Upper lobe of right lung (tissue), 1 donor: ENCODE results near the gene PDE2A. TPM values are rescaled to one million over a fixed set of nuclear protein-coding genes. Genes with fewer than 3 reads are reported as not detected.

Experiments used
- ATAC-seq: fragments of 200-7000 bp; cut with Tn5 transposase; one replicate; pipeline ENCODE4 v1.9.1; 2020; ENCODE audit warnings: mild to moderate bottlenecking, moderate library complexity
- DNase-seq: peaks from one replicate; pipeline ENCODE4 v3.0.0-alpha.2; 2020
- H3K27ac ChIP-seq: fragments of 200-600 bp; one replicate; pipeline ENCODE4 v1.8.0; 2022
- H3K27me3 ChIP-seq: fragments of 200-600 bp; one replicate; pipeline ENCODE4 v1.8.0; 2022; ENCODE audit warnings: mild to moderate bottlenecking
- H3K36me3 ChIP-seq: fragments of 200-600 bp; one replicate; pipeline ENCODE4 v1.8.0; 2022
- H3K4me1 ChIP-seq: fragments of 200-600 bp; one replicate; pipeline ENCODE4 v1.8.0; 2022
- H3K4me3 ChIP-seq: fragments of 200-600 bp; one replicate; pipeline ENCODE4 v1.8.0; 2022; ENCODE audit warnings: mild to moderate bottlenecking
- H3K9me3 ChIP-seq: fragments of 200-600 bp; one replicate; pipeline ENCODE4 v1.8.0; 2022
- intact Hi-C: fragments of 100-400 bp; cut with DNase I; formaldehyde crosslinking; loops from one replicate; pipeline ENCODE4 v1.11.0; 2022
- total RNA-seq: library from RNA; stranded (reverse); fragmentation: NEBNext Ultra II Directional; extraction: Animal tissue kit (Norgen Biotek cat#: 25700); gene quantifications from one replicate; pipeline ENCODE4 v1.2.1, GENCODE V29; 2021
- TF ChIP-seq, protein P1 (sequence below): fragments of 200-600 bp; IDR thresholded peaks from one replicate; pipeline ENCODE4 v1.8.0; 2022; ENCODE audit warnings: antibody characterized with exemption
- donor health status: DM: no; HTN: yes; CAD: no; lungs with severe emphysema.

PDE2A gene
- total RNA-seq, 1 donor from 2014 or later, result 27.3 TPM

DNA sequence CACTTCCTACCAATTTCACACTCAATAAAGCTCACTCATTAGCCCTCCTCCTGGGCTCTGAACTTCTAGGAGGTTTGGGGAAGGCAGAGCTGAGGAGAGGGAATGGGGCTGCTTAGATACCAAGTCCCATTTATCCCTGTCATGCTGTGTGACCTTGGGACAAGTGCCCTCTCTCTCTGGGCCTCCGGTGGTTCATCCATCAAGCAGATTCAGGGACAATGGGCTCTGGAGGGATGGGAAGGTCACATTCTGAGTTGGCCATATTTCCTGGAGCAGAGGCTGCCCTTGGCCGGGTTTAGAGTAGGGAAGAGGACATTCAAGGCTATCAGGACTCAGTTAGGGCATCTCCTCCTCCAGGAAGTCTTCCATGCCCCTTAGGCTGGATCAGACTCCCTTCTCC lies 66.7 kb downstream of the PDE2A start:
- Histone ChIP-seq H3K27ac (no peak overlapping the region), H3K4me1 (peaks cover 3% of the 10 kb centered on the region), H3K36me3 (no peaks in the 10 kb centered on the region), H3K27me3 (no peaks in the 10 kb centered on the region), H3K9me3 (no peaks in the 10 kb centered on the region), H3K4me3 (no peak overlapping the region)
- intact Hi-C loops, result no loop called here
- DNase-seq, result no peak
- no peak for ATAC-seq
- TF ChIP-seq, protein P1, sequence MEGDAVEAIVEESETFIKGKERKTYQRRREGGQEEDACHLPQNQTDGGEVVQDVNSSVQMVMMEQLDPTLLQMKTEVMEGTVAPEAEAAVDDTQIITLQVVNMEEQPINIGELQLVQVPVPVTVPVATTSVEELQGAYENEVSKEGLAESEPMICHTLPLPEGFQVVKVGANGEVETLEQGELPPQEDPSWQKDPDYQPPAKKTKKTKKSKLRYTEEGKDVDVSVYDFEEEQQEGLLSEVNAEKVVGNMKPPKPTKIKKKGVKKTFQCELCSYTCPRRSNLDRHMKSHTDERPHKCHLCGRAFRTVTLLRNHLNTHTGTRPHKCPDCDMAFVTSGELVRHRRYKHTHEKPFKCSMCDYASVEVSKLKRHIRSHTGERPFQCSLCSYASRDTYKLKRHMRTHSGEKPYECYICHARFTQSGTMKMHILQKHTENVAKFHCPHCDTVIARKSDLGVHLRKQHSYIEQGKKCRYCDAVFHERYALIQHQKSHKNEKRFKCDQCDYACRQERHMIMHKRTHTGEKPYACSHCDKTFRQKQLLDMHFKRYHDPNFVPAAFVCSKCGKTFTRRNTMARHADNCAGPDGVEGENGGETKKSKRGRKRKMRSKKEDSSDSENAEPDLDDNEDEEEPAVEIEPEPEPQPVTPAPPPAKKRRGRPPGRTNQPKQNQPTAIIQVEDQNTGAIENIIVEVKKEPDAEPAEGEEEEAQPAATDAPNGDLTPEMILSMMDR, result no peak

DNA sequence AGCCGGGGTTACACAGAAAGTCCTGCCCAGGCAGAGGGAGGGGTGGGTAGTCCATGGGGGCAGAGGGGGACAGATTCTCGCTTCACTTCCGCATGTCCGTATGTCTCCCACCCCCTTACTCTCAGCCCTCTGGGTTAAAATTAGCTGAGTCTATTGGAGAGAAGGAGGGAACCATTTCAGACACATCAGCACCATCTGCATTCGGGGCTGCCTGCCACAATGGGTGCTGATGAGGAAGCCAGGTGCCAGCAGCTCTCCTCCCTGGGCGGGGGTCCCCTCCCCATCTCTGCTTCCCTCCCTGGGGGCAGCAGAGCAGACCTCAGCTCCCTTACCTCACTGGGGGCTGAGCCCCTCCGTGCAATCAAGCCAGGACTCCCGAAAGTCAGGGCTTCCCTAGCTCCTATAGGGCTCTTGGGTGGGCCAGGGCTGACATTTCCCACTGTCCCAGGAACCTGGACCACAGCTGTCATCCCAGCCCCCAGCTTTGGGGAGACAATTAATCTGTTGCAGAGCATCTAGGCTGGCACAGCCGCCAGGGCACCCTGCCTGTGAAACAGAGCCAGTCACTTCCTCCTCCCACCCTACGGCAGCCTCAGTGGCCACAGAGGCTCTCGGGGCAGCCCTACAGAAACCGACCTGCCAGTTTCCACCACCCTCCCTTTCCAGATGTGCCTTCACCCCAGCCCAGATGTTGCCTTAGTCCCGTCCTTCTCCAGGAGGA lies 67.3 kb downstream of the PDE2A start:
- H3K4me3 ChIP-seq, result no peak overlapping the region
- peaks cover 3% of the 10 kb centered on the region for H3K4me1 ChIP-seq
- DNase-seq (no peak), ATAC-seq (no peak)
- no peaks in the 10 kb centered on the region for H3K9me3 ChIP-seq
- TF ChIP-seq, protein P1, result no peak
- no peaks in the 10 kb centered on the region for H3K27me3 ChIP-seq
- intact Hi-C loops, result no loop called here
- peak overlapping the region; percentile 42 for H3K27ac ChIP-seq
- H3K36me3 ChIP-seq, result no peaks in the 10 kb centered on the region

GRCh38 chr11:72605973-72606747 lies 68.1 kb downstream of the PDE2A start:
- intact Hi-C loops, result no loop called here
- no peaks in the 10 kb centered on the region for H3K36me3 ChIP-seq
- TF ChIP-seq, protein P1, result no peak
- H3K27me3 ChIP-seq, result no peaks in the 10 kb centered on the region
- H3K4me3 ChIP-seq, result peak overlapping the region; percentile 11
- H3K4me1 ChIP-seq, result peaks cover 3% of the 10 kb centered on the region
- DNase-seq, result no peak
- no peaks in the 10 kb centered on the region for H3K9me3 ChIP-seq
- H3K27ac ChIP-seq, result peak overlapping the region; percentile 42
- ATAC-seq, result peak; percentile 31

- DNase-seq, result no peak
- H3K4me3 ChIP-seq, result no peak overlapping the region
- H3K27me3 ChIP-seq, result no peaks in the 10 kb centered on the region
Measured at GRCh38 chr11:72604256-72604655, 70.0 kb downstream of the PDE2A start.

GRCh38 chr11:72602250-72602904 lies 71.8 kb downstream of the PDE2A start:
- H3K9me3 ChIP-seq, result no peaks in the 10 kb centered on the region
- H3K27ac ChIP-seq, result no peak overlapping the region
- ATAC-seq, result no peak
- no peak for DNase-seq
- H3K4me1 ChIP-seq, result peaks cover 3% of the 10 kb centered on the region
- TF ChIP-seq, protein P1, result no peak
- H3K4me3 ChIP-seq, result no peak overlapping the region
- H3K36me3 ChIP-seq, result no peaks in the 10 kb centered on the region
- intact Hi-C loops, result loop anchor here (5.0 kb wide), 1 partner anchor 35 kb away; no protein-coding TSS in a partner anchor
- H3K27me3 ChIP-seq, result no peaks in the 10 kb centered on the region

More at GRCh38 chr11:72604256-72604655, 70.0 kb downstream of the PDE2A start:
- TF ChIP-seq, protein P1, result no peak
- Histone ChIP-seq H3K9me3 (no peaks in the 10 kb centered on the region), H3K4me1 (peaks cover 3% of the 10 kb centered on the region), H3K36me3 (no peaks in the 10 kb centered on the region), H3K27ac (no peak overlapping the region)
- intact Hi-C loops, result loop anchor here (5.0 kb wide), 1 partner anchor 33 kb away; no protein-coding TSS in a partner anchor
- ATAC-seq, result no peak
